WTC11 (cell line): ENCODE results near the gene ST6GALNAC2.

Source experiments
- ELF4 ChIP-seq: sonication (generic); formaldehyde crosslinking; IDR thresholded peaks from 2 replicates; pipeline ENCODE4 v1.8.1; 2022; ENCODE audit warnings: low read depth, mild to moderate bottlenecking, moderate library complexity, missing genetic modification reagents
- JUN ChIP-seq: sonication (generic); formaldehyde crosslinking; IDR thresholded peaks from 2 replicates; pipeline ENCODE4 v1.8.0; 2023; ENCODE audit warnings: mild to moderate bottlenecking, missing genetic modification reagents
- MAX ChIP-seq: sonication (generic); formaldehyde crosslinking; IDR thresholded peaks from 2 replicates; pipeline ENCODE4 v1.8.0; 2022; ENCODE audit warnings: mild to moderate bottlenecking, missing genetic modification reagents
- NR2C2 ChIP-seq: sonication (generic); formaldehyde crosslinking; IDR thresholded peaks from 2 replicates; pipeline ENCODE4 v1.8.0; 2022; ENCODE audit warnings: mild to moderate bottlenecking, missing genetic modification reagents
- ZBTB21 ChIP-seq: sonication (generic); formaldehyde crosslinking; IDR thresholded peaks from 2 replicates; pipeline ENCODE4 v1.8.1; 2023; ENCODE audit warnings: mild to moderate bottlenecking, missing genetic modification reagents, borderline replicate concordance
- ZNF121 ChIP-seq: sonication (generic); formaldehyde crosslinking; IDR thresholded peaks from 2 replicates; pipeline ENCODE4 v1.8.0; 2023; ENCODE audit warnings: missing genetic modification reagents
- ZNF232 ChIP-seq: sonication (generic); formaldehyde crosslinking; IDR thresholded peaks from 2 replicates; pipeline ENCODE4 v1.8.0; 2022; ENCODE audit warnings: mild to moderate bottlenecking, missing genetic modification reagents
- ZNF263 ChIP-seq: sonication (generic); formaldehyde crosslinking; IDR thresholded peaks from 2 replicates; pipeline ENCODE4 v1.8.1; 2022; ENCODE audit warnings: low read depth, mild to moderate bottlenecking, moderate library complexity, missing genetic modification reagents
- TF ChIP-seq, protein P1 (sequence below): fragments of 200-600 bp; IDR thresholded peaks from 2 replicates; pipeline ENCODE4 v1.8.0; 2022; ENCODE audit warnings: antibody characterized with exemption
- TF ChIP-seq, protein P2 (sequence below): sonication (generic); formaldehyde crosslinking; conservative IDR thresholded peaks from 2 replicates; pipeline ENCODE4 v1.8.1; 2022; ENCODE audit warnings: mild to moderate bottlenecking, missing genetic modification reagents
- TF ChIP-seq, protein P3 (sequence below): sonication (generic); formaldehyde crosslinking; IDR thresholded peaks from 2 replicates; pipeline ENCODE4 v1.8.0; 2022; ENCODE audit warnings: missing genetic modification reagents
- TF ChIP-seq, protein P4 (sequence below): sonication (generic); formaldehyde crosslinking; IDR thresholded peaks from 2 replicates; pipeline ENCODE4 v1.8.0; 2022; ENCODE audit warnings: mild to moderate bottlenecking, missing genetic modification reagents

- TF ChIP-seq, protein P1, sequence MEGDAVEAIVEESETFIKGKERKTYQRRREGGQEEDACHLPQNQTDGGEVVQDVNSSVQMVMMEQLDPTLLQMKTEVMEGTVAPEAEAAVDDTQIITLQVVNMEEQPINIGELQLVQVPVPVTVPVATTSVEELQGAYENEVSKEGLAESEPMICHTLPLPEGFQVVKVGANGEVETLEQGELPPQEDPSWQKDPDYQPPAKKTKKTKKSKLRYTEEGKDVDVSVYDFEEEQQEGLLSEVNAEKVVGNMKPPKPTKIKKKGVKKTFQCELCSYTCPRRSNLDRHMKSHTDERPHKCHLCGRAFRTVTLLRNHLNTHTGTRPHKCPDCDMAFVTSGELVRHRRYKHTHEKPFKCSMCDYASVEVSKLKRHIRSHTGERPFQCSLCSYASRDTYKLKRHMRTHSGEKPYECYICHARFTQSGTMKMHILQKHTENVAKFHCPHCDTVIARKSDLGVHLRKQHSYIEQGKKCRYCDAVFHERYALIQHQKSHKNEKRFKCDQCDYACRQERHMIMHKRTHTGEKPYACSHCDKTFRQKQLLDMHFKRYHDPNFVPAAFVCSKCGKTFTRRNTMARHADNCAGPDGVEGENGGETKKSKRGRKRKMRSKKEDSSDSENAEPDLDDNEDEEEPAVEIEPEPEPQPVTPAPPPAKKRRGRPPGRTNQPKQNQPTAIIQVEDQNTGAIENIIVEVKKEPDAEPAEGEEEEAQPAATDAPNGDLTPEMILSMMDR: no peak
- TF ChIP-seq, protein P2, sequence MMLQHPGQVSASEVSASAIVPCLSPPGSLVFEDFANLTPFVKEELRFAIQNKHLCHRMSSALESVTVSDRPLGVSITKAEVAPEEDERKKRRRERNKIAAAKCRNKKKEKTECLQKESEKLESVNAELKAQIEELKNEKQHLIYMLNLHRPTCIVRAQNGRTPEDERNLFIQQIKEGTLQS (CRISPR knock-in tag): no peak
- TF ChIP-seq ZNF121 (CRISPR knock-in tag) (no peak), MAX (CRISPR knock-in tag) (no peak), NR2C2 (CRISPR knock-in tag) (no peak), ZNF263 (CRISPR knock-in tag) (no peak), JUN (CRISPR knock-in tag) (no peak), ZNF232 (no peak), ELF4 (CRISPR knock-in tag) (no peak), ZBTB21 (CRISPR knock-in tag) (no peak)
- TF ChIP-seq, protein P3, sequence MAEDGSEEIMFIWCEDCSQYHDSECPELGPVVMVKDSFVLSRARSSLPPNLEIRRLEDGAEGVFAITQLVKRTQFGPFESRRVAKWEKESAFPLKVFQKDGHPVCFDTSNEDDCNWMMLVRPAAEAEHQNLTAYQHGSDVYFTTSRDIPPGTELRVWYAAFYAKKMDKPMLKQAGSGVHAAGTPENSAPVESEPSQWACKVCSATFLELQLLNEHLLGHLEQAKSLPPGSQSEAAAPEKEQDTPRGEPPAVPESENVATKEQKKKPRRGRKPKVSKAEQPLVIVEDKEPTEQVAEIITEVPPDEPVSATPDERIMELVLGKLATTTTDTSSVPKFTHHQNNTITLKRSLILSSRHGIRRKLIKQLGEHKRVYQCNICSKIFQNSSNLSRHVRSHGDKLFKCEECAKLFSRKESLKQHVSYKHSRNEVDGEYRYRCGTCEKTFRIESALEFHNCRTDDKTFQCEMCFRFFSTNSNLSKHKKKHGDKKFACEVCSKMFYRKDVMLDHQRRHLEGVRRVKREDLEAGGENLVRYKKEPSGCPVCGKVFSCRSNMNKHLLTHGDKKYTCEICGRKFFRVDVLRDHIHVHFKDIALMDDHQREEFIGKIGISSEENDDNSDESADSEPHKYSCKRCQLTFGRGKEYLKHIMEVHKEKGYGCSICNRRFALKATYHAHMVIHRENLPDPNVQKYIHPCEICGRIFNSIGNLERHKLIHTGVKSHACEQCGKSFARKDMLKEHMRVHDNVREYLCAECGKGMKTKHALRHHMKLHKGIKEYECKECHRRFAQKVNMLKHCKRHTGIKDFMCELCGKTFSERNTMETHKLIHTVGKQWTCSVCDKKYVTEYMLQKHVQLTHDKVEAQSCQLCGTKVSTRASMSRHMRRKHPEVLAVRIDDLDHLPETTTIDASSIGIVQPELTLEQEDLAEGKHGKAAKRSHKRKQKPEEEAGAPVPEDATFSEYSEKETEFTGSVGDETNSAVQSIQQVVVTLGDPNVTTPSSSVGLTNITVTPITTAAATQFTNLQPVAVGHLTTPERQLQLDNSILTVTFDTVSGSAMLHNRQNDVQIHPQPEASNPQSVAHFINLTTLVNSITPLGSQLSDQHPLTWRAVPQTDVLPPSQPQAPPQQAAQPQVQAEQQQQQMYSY: no peak
- TF ChIP-seq, protein P4, sequence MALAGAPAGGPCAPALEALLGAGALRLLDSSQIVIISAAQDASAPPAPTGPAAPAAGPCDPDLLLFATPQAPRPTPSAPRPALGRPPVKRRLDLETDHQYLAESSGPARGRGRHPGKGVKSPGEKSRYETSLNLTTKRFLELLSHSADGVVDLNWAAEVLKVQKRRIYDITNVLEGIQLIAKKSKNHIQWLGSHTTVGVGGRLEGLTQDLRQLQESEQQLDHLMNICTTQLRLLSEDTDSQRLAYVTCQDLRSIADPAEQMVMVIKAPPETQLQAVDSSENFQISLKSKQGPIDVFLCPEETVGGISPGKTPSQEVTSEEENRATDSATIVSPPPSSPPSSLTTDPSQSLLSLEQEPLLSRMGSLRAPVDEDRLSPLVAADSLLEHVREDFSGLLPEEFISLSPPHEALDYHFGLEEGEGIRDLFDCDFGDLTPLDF (CRISPR knock-in tag): no peak
These were observed 17.8 kb downstream of the ST6GALNAC2 start for GRCh38 chr17:76567634-76568432.
